Esophagus squamous epithelium (tissue), 5 donors: ENCODE measurements around the gene DNMT3B. TPM values are rescaled to one million over a fixed set of nuclear protein-coding genes. Genes with fewer than 3 reads are reported as not detected.

Experiments
- DNase-seq: peaks from one replicate; lab custom pipeline; 2025; lab: John Stamatoyannopoulos, UW
- H3K27ac ChIP-seq, 4 donors: fragments of 200-600 bp; sonication (generic); one replicate each; pipeline ENCODE4 v1.5.1; 2016 to 2019; ENCODE audit warnings: mild to moderate bottlenecking in 1 of 4
- H3K27me3 ChIP-seq, 4 donors: fragments of 200-600 bp; sonication (generic); 1 replicate in 3 of 4; 2 replicates in 1 of 4; pipeline versions ENCODE4 v1.5.1 to v1.6.0; 2017 to 2021; ENCODE audit warnings: antibody characterized with exemption in 1 of 4
- H3K36me3 ChIP-seq, 3 donors: fragments of 200-600 bp; sonication (generic); one replicate each; pipeline ENCODE4 v1.5.1; 2016 to 2019
- H3K4me1 ChIP-seq, 3 donors: fragments of 200-600 bp; sonication (generic); one replicate each; pipeline ENCODE4 v1.5.1; 2017 to 2019
- H3K4me3 ChIP-seq, 4 donors: fragments of 200-600 bp; sonication (generic); 1 replicate in 3 of 4; 2 replicates in 1 of 4; pipeline ENCODE4 v1.5.1; 2016 to 2019; ENCODE audit warnings: mild to moderate bottlenecking in 2 of 4, moderate library complexity in 1 of 4
- H3K9me3 ChIP-seq, 3 donors: fragments of 200-600 bp; sonication (generic); one replicate each; pipeline ENCODE4 v1.5.1; 2016 to 2019
- CTCF ChIP-seq, 6 experiments: fragments of 450-650 bp in 4 of 6; fragments of 200-600 bp in 2 of 6; sonication (generic) in 2 of 6; IDR thresholded peaks; one replicate each; pipeline ENCODE4 v1.5.1; 2016 to 2019; ENCODE audit warnings: antibody characterized with exemption in 6 of 6, mild to moderate bottlenecking in 4 of 6, moderate library complexity in 4 of 6
- POLR2A ChIP-seq, 4 donors: fragments of 450-650 bp; IDR thresholded peaks; one replicate each; pipeline ENCODE4 v1.6.1; 2017; ENCODE audit warnings: antibody characterized with exemption in 4 of 4, mild to moderate bottlenecking in 4 of 4, moderate library complexity in 3 of 4
- WGBS, 2 donors: methylation state at CpG; one replicate each; pipeline ENCODE4 v1.1.5; 2018; 5-methylcytosine and 5-hydroxymethylcytosine counted together
- intact Hi-C: fragments of 100-400 bp; cut with DNase I; formaldehyde crosslinking; loops from one replicate; pipeline ENCODE4 v1.15.0; 2022
- total RNA-seq, 4 donors: library from RNA; depleted of rRNA; stranded (reverse); fragments of >200 nt; gene quantifications; one replicate each; pipeline ENCODE4 v1.1.0, GENCODE V29; 2016
- donor health status: DM: yes; HTN: yes; CAD: no.

DNMT3B gene
- total RNA-seq, 4 donors from 2014 or later, result 0.44 to 2.2 (median 0.72) TPM

GRCh38 chr20:32828029-32828680, 66.0 kb downstream of the DNMT3B start:
- no peak for TF ChIP-seq POLR2A (IDR thresholded peaks at IDR 0.05)
- no peak for TF ChIP-seq CTCF (IDR thresholded peaks at IDR 0.05)
- WGBS, 2 donors, result 77 to 93% methylated on average over 4 of the region's 4 CpGs
- Histone ChIP-seq H3K27me3 (no peaks in the 10 kb centered on the region), H3K36me3 (peaks cover 5 to 54% (median 12%) of the 10 kb centered on the region in 3 donors), H3K4me3 (no peak overlapping the region), H3K9me3 (no peaks in the 10 kb centered on the region), H3K4me1 (peaks cover 12 to 69% (median 34%) of the 10 kb centered on the region in 3 donors), H3K27ac (peak overlapping the region in 2 of 4 donors; percentile 44 to 67)
- no peak for DNase-seq
- intact Hi-C loops, result no loop called here

- no peak overlapping the region for H3K4me3 ChIP-seq
- intact Hi-C loops, result no loop called here
- H3K9me3 ChIP-seq, result no peaks in the 10 kb centered on the region
- peaks cover 6 to 56% (median 23%) of the 10 kb centered on the region in 3 donors for H3K4me1 ChIP-seq
- H3K27ac ChIP-seq, result peak overlapping the region in 3 of 4 donors; percentile 67 to 73 (median 73)
- peaks cover 9 to 66% (median 18%) of the 10 kb centered on the region in 3 donors for H3K36me3 ChIP-seq
- DNase-seq, result no peak
- WGBS, 2 donors, result 48 to 58% methylated on average over 3 of the region's 3 CpGs
- H3K27me3 ChIP-seq, result no peaks in the 10 kb centered on the region
- no peak for TF ChIP-seq CTCF (IDR thresholded peaks at IDR 0.05)
- no peak for TF ChIP-seq POLR2A (IDR thresholded peaks at IDR 0.05)
These were observed 67.3 kb downstream of the DNMT3B start for GRCh38 chr20:32829311-32830005.

- Histone ChIP-seq H3K27me3 (no peaks in the 10 kb centered on the region), H3K9me3 (no peaks in the 10 kb centered on the region), H3K36me3 (peaks cover 9 to 75% (median 18%) of the 10 kb centered on the region in 3 donors), H3K4me1 (peaks cover 6 to 52% (median 23%) of the 10 kb centered on the region in 3 donors), H3K4me3 (no peak overlapping the region), H3K27ac (peak overlapping the region in 3 of 4 donors; percentile 67 to 73 (median 73))
- WGBS, 2 donors, result 100% methylated on average over 3 of the region's 3 CpGs; no CpG with 5 or more reads in 1 of the 2 donors
- TF ChIP-seq CTCF (IDR thresholded peaks at IDR 0.05), result no peak
- TF ChIP-seq POLR2A (IDR thresholded peaks at IDR 0.05), result no peak
- intact Hi-C loops, result no loop called here
- no peak for DNase-seq
These were observed 68.3 kb downstream of the DNMT3B start for GRCh38 chr20:32830437-32830836.

- DNase-seq, result no peak
- no peak for TF ChIP-seq CTCF (IDR thresholded peaks at IDR 0.05)
- TF ChIP-seq POLR2A (IDR thresholded peaks at IDR 0.05), result no peak
These were observed 69.8 kb downstream of the DNMT3B start for GRCh38 chr20:32831982-32832381.

GRCh38 chr20:32832664-32833063, 70.5 kb downstream of the DNMT3B start:
- no peak for DNase-seq
- no peak overlapping the region for H3K27ac ChIP-seq
- H3K9me3 ChIP-seq, result no peaks in the 10 kb centered on the region
- H3K36me3 ChIP-seq, result peaks cover 14 to 77% (median 19%) of the 10 kb centered on the region in 3 donors
- no peak overlapping the region for H3K4me3 ChIP-seq
- no peaks in the 10 kb centered on the region for H3K27me3 ChIP-seq
- intact Hi-C loops, result no loop called here
- peaks cover 6 to 48% (median 23%) of the 10 kb centered on the region in 3 donors for H3K4me1 ChIP-seq
- WGBS, 2 donors, result 82 to 89% methylated on average over 9 to 10 of the region's 11 CpGs
- no peak for TF ChIP-seq CTCF (IDR thresholded peaks at IDR 0.05)
- no peak for TF ChIP-seq POLR2A (IDR thresholded peaks at IDR 0.05)

More at GRCh38 chr20:32831982-32832381, 69.8 kb downstream of the DNMT3B start:
- H3K4me1 ChIP-seq, result peaks cover 6 to 52% (median 23%) of the 10 kb centered on the region in 3 donors
- no peak overlapping the region for H3K4me3 ChIP-seq
- no peak overlapping the region for H3K27ac ChIP-seq
- intact Hi-C loops, result no loop called here
- no peaks in the 10 kb centered on the region for H3K9me3 ChIP-seq
- 60 to 62% methylated on average over 5 of the region's 5 CpGs for WGBS, 2 donors
- H3K27me3 ChIP-seq, result no peaks in the 10 kb centered on the region
- H3K36me3 ChIP-seq, result peaks cover 14 to 77% (median 17%) of the 10 kb centered on the region in 3 donors
